Gastroesophageal sphincter (tissue), 4 donors: Measurements from ENCODE around the gene OVAAL. TPM values are rescaled to one million over a fixed set of nuclear protein-coding genes. Genes with fewer than 3 reads are reported as not detected.

Experiments used
- ATAC-seq: fragments of 150-250 bp; one replicate; pipeline ENCODE4 v1.9.1; 2016; ENCODE audit warnings: mild to moderate bottlenecking, moderate library complexity
- H3K27ac ChIP-seq, 4 donors: fragments of 200-600 bp; sonication (generic) in 3 of 4; 1 replicate in 3 of 4; 2 replicates in 1 of 4; pipeline ENCODE4 v1.5.1; 2016 to 2019
- H3K27me3 ChIP-seq: fragments of 200-600 bp; sonication (generic); one replicate; pipeline ENCODE4 v1.5.1; 2019
- H3K36me3 ChIP-seq, 2 donors: fragments of 200-600 bp; sonication (generic); one replicate each; pipeline ENCODE4 v1.5.1; 2019; ENCODE audit warnings: control low read depth in 1 of 2
- H3K4me1 ChIP-seq, 3 donors: fragments of 200-600 bp; sonication (generic); 1 replicate in 2 of 3; 2 replicates in 1 of 3; pipeline ENCODE4 v1.5.1; 2016 to 2019; ENCODE audit warnings: control low read depth in 2 of 3
- H3K4me3 ChIP-seq, 2 donors: fragments of 200-600 bp; sonication (generic); one replicate each; pipeline ENCODE4 v1.5.1; 2019; ENCODE audit warnings: mild to moderate bottlenecking in 1 of 2, moderate library complexity in 1 of 2
- H3K9me3 ChIP-seq, 3 donors: fragments of 200-600 bp; sonication (generic); one replicate each; pipeline ENCODE4 v1.5.1; 2017 to 2019; ENCODE audit warnings: control low read depth in 2 of 3
- CTCF ChIP-seq, 4 experiments: fragments of 200-600 bp in 2 of 4; fragments of 450-650 bp in 2 of 4; sonication (generic) in 1 of 4; IDR thresholded peaks; one replicate each; pipeline ENCODE4 v1.5.1; 2017 to 2019; ENCODE audit warnings: antibody characterized with exemption in 4 of 4, mild to moderate bottlenecking in 2 of 4, moderate library complexity in 2 of 4
- EP300 ChIP-seq: sonication (generic); formaldehyde crosslinking; IDR thresholded peaks from one replicate; pipeline ENCODE4 v1.6.1; 2017; ENCODE audit warnings: antibody characterized with exemption, mild to moderate bottlenecking
- POLR2A ChIP-seq, 2 donors: fragments of 450-650 bp; IDR thresholded peaks; one replicate each; pipeline ENCODE4 v1.6.1; 2017; ENCODE audit warnings: antibody characterized with exemption in 2 of 2, mild to moderate bottlenecking in 2 of 2, moderate library complexity in 1 of 2
- POLR2AphosphoS5 ChIP-seq: sonication (generic); formaldehyde crosslinking; IDR thresholded peaks from one replicate; pipeline ENCODE4 v1.6.1; 2017; ENCODE audit warnings: antibody characterized with exemption
- WGBS, 2 donors: methylation state at CpG; one replicate each; pipeline ENCODE4 v1.1.5; 2018; ENCODE audit warnings: low coverage in 1 of 2; 5-methylcytosine and 5-hydroxymethylcytosine counted together
- total RNA-seq, 4 donors: library from RNA; depleted of rRNA; stranded (reverse); fragments of >200 nt; gene quantifications; one replicate each; pipeline ENCODE4 v1.1.0, GENCODE V29; 2016

OVAAL gene
- total RNA-seq, 4 donors from 2014 or later = not detected

DNA sequence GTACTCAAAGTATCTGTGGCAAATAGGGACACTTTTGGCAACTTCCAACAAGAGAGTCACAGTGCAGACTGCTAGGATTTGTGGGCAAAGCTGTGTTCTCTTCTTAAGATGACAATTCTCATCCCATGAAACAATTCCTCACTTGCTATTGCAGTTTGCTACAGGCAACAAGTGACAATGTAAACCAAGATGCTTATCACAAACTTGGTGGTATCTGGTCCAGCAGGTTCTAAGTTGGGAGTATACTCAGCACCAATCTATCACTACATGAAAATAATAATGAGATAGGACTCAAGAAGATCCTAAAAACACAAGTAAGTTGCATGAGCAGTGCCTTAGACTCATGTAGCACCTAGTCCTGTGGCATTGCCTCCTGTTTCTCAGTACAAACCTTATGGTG is 3.4 kb upstream of the OVAAL start:
- no peak for ATAC-seq
- no peak overlapping the region for H3K27ac ChIP-seq
- H3K27me3 ChIP-seq = no peaks in the 10 kb centered on the region
- TF ChIP-seq POLR2A (IDR thresholded peaks at IDR 0.05) (no peak), EP300 (no peak), POLR2AphosphoS5 (no peak), CTCF (IDR thresholded peaks at IDR 0.05) (no peak)
- H3K36me3 ChIP-seq = no peaks in the 10 kb centered on the region
- no peaks in the 10 kb centered on the region for H3K9me3 ChIP-seq
- H3K4me3 ChIP-seq = no peak overlapping the region
- H3K4me1 ChIP-seq = no peaks in the 10 kb centered on the region

GRCh38 chr1:180560200-180560867 is 1.6 kb downstream of the OVAAL start:
- no peak for ATAC-seq
- 41 to 71% methylated on average over 3 of the region's 3 CpGs for WGBS, 2 donors
- H3K4me3 ChIP-seq = no peak overlapping the region
- no peaks in the 10 kb centered on the region for H3K9me3 ChIP-seq
- H3K4me1 ChIP-seq = no peaks in the 10 kb centered on the region
- no peak overlapping the region for H3K27ac ChIP-seq
- TF ChIP-seq POLR2A (IDR thresholded peaks at IDR 0.05) = no peak
- no peak for TF ChIP-seq POLR2AphosphoS5
- TF ChIP-seq EP300 = no peak
- no peak for TF ChIP-seq CTCF (IDR thresholded peaks at IDR 0.05)
- no peaks in the 10 kb centered on the region for H3K27me3 ChIP-seq
- H3K36me3 ChIP-seq = no peaks in the 10 kb centered on the region

GRCh38 chr1:180560868-180561600 is 2.3 kb downstream of the OVAAL start:
- WGBS, 2 donors = 52 to 83% methylated on average over 5 of the region's 5 CpGs
- Histone ChIP-seq H3K4me1 (no peaks in the 10 kb centered on the region), H3K27ac (no peak overlapping the region), H3K9me3 (no peaks in the 10 kb centered on the region), H3K36me3 (no peaks in the 10 kb centered on the region), H3K4me3 (no peak overlapping the region), H3K27me3 (no peaks in the 10 kb centered on the region)
- no peak for ATAC-seq
- TF ChIP-seq POLR2A (IDR thresholded peaks at IDR 0.05) = no peak
- no peak for TF ChIP-seq CTCF (IDR thresholded peaks at IDR 0.05)
- TF ChIP-seq POLR2AphosphoS5 = no peak
- TF ChIP-seq EP300 = no peak

DNA sequence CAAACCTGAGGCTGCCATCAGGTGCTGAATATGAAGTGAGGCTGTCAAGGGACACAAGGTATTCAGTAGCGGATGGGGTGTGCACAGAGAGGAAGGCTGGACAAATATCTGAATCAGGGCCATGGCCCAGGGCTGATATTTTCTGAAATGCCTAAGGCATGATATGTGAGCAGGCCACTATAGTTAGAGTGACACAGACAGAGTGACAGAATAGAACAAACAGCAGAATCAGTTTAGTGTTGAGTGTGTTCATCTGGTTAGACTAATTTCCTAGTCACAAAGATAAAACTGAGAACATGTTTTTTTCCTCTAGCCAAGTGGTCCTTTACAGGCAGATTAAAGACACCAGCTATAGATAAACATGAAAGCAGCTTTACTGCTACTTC is 3.9 kb downstream of the OVAAL start:
- H3K9me3 ChIP-seq = no peaks in the 10 kb centered on the region
- H3K4me3 ChIP-seq = no peak overlapping the region
- 100% methylated on average over 1 of the region's 1 CpG; no CpG with 5 or more reads in 1 of the 2 donors for WGBS, 2 donors
- TF ChIP-seq POLR2A (IDR thresholded peaks at IDR 0.05) (no peak), EP300 (no peak), CTCF (IDR thresholded peaks at IDR 0.05) (no peak), POLR2AphosphoS5 (no peak)
- no peak for ATAC-seq
- no peaks in the 10 kb centered on the region for H3K36me3 ChIP-seq
- H3K27me3 ChIP-seq = no peaks in the 10 kb centered on the region
- no peak overlapping the region for H3K27ac ChIP-seq
- no peaks in the 10 kb centered on the region for H3K4me1 ChIP-seq
